PFSK-1 (cell line): ENCODE data around the gene CSPG5.

Experiments
- FOXP2 ChIP-seq: optimal IDR thresholded peaks from 2 replicates; pipeline ENCODE3; 2011; ENCODE audit warnings: borderline replicate concordance, control low read depth, inconsistent platforms; ENCODE audit not compliant: insufficient read depth; ENCODE audit errors: extremely low read length, extremely low read depth
- POLR2AphosphoS5 ChIP-seq: IDR thresholded peaks from 2 replicates; pipeline ENCODE4 v1.6.1; 2012; ENCODE audit warnings: low read depth, mild to moderate bottlenecking, control low read depth, low read length, moderate library complexity
- SIN3A ChIP-seq: IDR thresholded peaks from 2 replicates; pipeline ENCODE4 v1.6.1; 2012; ENCODE audit warnings: mild to moderate bottlenecking, low read length, moderate library complexity, borderline replicate concordance; ENCODE audit not compliant: insufficient read depth
- TAF1 ChIP-seq: IDR thresholded peaks from 2 replicates; pipeline ENCODE4 v1.6.1; 2012; ENCODE audit warnings: low read length, control low read depth, borderline replicate concordance; ENCODE audit not compliant: insufficient read depth
- TF ChIP-seq, protein P1 (sequence below), 2 experiments: IDR thresholded peaks; 2 replicates each; pipeline versions ENCODE4 v1.6.1 to v1.8.0; 2011 to 2012; ENCODE audit warnings: low read depth in 2 of 2, low read length in 2 of 2, control low read depth in 1 of 2, inconsistent platforms in 1 of 2, mild to moderate bottlenecking in 1 of 2, moderate library complexity in 1 of 2; ENCODE audit not compliant: insufficient read depth in 1 of 2

DNA sequence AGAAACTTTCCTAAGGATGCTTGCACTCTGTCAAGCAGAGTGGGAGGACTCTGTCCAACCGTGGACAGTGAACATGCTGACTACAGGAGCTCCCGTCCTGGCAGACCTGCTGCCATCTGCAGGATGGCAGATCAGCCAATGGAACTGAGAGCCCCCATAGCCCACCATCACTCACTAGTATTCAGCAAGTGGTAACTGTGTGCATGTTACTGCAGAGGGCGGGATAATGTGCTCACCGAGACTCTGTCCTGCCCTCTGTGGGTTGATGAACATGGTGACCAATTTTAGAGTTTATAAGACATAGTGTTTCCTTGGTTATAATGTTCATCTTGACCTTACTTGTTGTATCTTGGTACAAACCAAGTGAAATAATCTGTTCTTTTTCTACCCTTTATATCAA, 11.5 kb downstream of the CSPG5 start:
- no peak for TF ChIP-seq FOXP2
- TF ChIP-seq POLR2AphosphoS5, result no peak
- TF ChIP-seq SIN3A, result no peak
- TF ChIP-seq TAF1, result no peak
- TF ChIP-seq, protein P1, sequence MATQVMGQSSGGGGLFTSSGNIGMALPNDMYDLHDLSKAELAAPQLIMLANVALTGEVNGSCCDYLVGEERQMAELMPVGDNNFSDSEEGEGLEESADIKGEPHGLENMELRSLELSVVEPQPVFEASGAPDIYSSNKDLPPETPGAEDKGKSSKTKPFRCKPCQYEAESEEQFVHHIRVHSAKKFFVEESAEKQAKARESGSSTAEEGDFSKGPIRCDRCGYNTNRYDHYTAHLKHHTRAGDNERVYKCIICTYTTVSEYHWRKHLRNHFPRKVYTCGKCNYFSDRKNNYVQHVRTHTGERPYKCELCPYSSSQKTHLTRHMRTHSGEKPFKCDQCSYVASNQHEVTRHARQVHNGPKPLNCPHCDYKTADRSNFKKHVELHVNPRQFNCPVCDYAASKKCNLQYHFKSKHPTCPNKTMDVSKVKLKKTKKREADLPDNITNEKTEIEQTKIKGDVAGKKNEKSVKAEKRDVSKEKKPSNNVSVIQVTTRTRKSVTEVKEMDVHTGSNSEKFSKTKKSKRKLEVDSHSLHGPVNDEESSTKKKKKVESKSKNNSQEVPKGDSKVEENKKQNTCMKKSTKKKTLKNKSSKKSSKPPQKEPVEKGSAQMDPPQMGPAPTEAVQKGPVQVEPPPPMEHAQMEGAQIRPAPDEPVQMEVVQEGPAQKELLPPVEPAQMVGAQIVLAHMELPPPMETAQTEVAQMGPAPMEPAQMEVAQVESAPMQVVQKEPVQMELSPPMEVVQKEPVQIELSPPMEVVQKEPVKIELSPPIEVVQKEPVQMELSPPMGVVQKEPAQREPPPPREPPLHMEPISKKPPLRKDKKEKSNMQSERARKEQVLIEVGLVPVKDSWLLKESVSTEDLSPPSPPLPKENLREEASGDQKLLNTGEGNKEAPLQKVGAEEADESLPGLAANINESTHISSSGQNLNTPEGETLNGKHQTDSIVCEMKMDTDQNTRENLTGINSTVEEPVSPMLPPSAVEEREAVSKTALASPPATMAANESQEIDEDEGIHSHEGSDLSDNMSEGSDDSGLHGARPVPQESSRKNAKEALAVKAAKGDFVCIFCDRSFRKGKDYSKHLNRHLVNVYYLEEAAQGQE (IDR thresholded peaks at IDR 0.05; ENCODE audit: insufficient read depth in 1 of 2, low read depth in 2 of 2, low read length in 2 of 2), result no peak
